ENCODE measurements around the gene PARD3.

- no peak for TF ChIP-seq POLR2A (IDR thresholded peaks at IDR 0.05)
- TF ChIP-seq, protein P1, sequence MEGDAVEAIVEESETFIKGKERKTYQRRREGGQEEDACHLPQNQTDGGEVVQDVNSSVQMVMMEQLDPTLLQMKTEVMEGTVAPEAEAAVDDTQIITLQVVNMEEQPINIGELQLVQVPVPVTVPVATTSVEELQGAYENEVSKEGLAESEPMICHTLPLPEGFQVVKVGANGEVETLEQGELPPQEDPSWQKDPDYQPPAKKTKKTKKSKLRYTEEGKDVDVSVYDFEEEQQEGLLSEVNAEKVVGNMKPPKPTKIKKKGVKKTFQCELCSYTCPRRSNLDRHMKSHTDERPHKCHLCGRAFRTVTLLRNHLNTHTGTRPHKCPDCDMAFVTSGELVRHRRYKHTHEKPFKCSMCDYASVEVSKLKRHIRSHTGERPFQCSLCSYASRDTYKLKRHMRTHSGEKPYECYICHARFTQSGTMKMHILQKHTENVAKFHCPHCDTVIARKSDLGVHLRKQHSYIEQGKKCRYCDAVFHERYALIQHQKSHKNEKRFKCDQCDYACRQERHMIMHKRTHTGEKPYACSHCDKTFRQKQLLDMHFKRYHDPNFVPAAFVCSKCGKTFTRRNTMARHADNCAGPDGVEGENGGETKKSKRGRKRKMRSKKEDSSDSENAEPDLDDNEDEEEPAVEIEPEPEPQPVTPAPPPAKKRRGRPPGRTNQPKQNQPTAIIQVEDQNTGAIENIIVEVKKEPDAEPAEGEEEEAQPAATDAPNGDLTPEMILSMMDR (IDR thresholded peaks at IDR 0.05): no peak
These were observed 87.5 kb downstream of the PARD3 start for GRCh38 chr10:34727595-34728033.
